ENCODE data around the gene PRMT7. TPM values are rescaled to one million over a fixed set of nuclear protein-coding genes. Genes with fewer than 3 reads are reported as not detected.

Gene PRMT7
- total and polyA plus RNA-seq, 2 donors (not counting 1 experiment from before 2014, with no cell fraction given), result 76.9 to 80.4 TPM

GRCh38 chr16:68360956-68361355 is 50.1 kb downstream of the PRMT7 start:
- Histone ChIP-seq H3K27ac (ENCODE audit: low read length in 2 of 2) (no peak overlapping the region), H3K4me1 (ENCODE audit: control insufficient read depth in 2 of 2, insufficient read depth in 2 of 2, low read length in 2 of 2) (peaks cover 20 to 26% of the 10 kb centered on the region in 2 donors), H2AFZ (ENCODE audit: insufficient read depth, low read depth, low read length, poor library complexity, severe bottlenecking) (no peak overlapping the region), H3K36me3 (replicated peaks in 1 of 2; ENCODE audit: control extremely low read depth in 1 of 2, control insufficient read depth in 1 of 2, extremely low read depth in 1 of 2, insufficient read depth in 2 of 2, low read length in 1 of 2) (peaks cover 0 to 21% of the 10 kb centered on the region in 2 experiments), H3K79me2 (ENCODE audit: control insufficient read depth, insufficient read depth, low read length) (no peaks in the 10 kb centered on the region), H4K20me1 (ENCODE audit: control insufficient read depth, insufficient read depth, low read length, poor library complexity, severe bottlenecking) (no peaks in the 10 kb centered on the region), H3K27me3 (replicated peaks in 1 of 4; ENCODE audit: control extremely low read depth in 1 of 4, control insufficient read depth in 3 of 4, insufficient read depth in 4 of 4, low read length in 3 of 4) (no peaks in the 10 kb centered on the region), H3K4me2 (replicated peaks; ENCODE audit: low read depth, low read length, poor library complexity, severe bottlenecking) (no peak overlapping the region), H3K9ac (ENCODE audit: low read length) (no peak overlapping the region), H3K9me3 (ENCODE audit: control extremely low read depth in 1 of 3, control insufficient read depth in 2 of 3, insufficient read depth in 1 of 3, low read length in 2 of 3) (peaks cover 0 to 3% (median 0%) of the 10 kb centered on the region in 3 donors), H3K4me3 (ENCODE audit: control extremely low read depth in 1 of 5, extremely low read depth in 1 of 5, insufficient read depth in 1 of 5, low read depth in 2 of 5, low read length in 4 of 5) (no peak overlapping the region)
- Mint-ChIP-seq H3K9me3 (ENCODE audit: insufficient read depth) (no peaks in the 10 kb centered on the region), H3K4me3 (no peak overlapping the region), H3K27ac (no peak overlapping the region), H3K4me1 (peaks cover 24% of the 10 kb centered on the region), H3K27me3 (no peaks in the 10 kb centered on the region)
- TF ChIP-seq CTCF (IDR thresholded peaks at IDR 0.05) (no peak), EZH2 (IDR thresholded peaks at IDR 0.05; ENCODE audit: borderline replicate concordance, insufficient read depth, low read depth, low read length, poor library complexity, severe bottlenecking) (no peak)
- CTCF ChIA-PET, result interaction anchor here (1.4 kb wide), 1 partner anchor 150 kb away, joined by 4 read pairs; no protein-coding TSS in a partner anchor
- 90% methylated on average over 14 of the region's 14 CpGs for WGBS (ENCODE audit: insufficient coverage)
- POLR2A ChIA-PET, result no interaction called here
- ATAC-seq (ENCODE audit: low read depth) (no peak), DNase-seq (no peak)
- intact Hi-C loops (cut with micrococcal nuclease), result no loop called here

- CTCF ChIA-PET, result interaction anchor here (1.4 kb wide), 1 partner anchor 149 kb away, joined by 4 read pairs; no protein-coding TSS in a partner anchor
- intact Hi-C loops (cut with micrococcal nuclease), result no loop called here
- no peaks in the 10 kb centered on the region for H3K9me3 Mint-ChIP-seq (ENCODE audit: insufficient read depth)
- peaks cover 24% of the 10 kb centered on the region for H3K4me1 Mint-ChIP-seq
- H3K27me3 Mint-ChIP-seq, result peaks cover 3% of the 10 kb centered on the region
- Histone ChIP-seq H4K20me1 (ENCODE audit: control insufficient read depth, insufficient read depth, low read length, poor library complexity, severe bottlenecking) (no peaks in the 10 kb centered on the region), H3K79me2 (ENCODE audit: control insufficient read depth, insufficient read depth, low read length) (no peaks in the 10 kb centered on the region), H3K36me3 (replicated peaks in 1 of 2; ENCODE audit: control extremely low read depth in 1 of 2, control insufficient read depth in 1 of 2, extremely low read depth in 1 of 2, insufficient read depth in 2 of 2, low read length in 1 of 2) (peaks cover 0 to 21% of the 10 kb centered on the region in 2 experiments), H3K4me3 (ENCODE audit: control extremely low read depth in 1 of 5, extremely low read depth in 1 of 5, insufficient read depth in 1 of 5, low read depth in 2 of 5, low read length in 4 of 5) (no peak overlapping the region), H3K27ac (ENCODE audit: low read length in 2 of 2) (no peak overlapping the region), H3K4me2 (replicated peaks; ENCODE audit: low read depth, low read length, poor library complexity, severe bottlenecking) (no peak overlapping the region), H3K4me1 (ENCODE audit: control insufficient read depth in 2 of 2, insufficient read depth in 2 of 2, low read length in 2 of 2) (peaks cover 15 to 21% of the 10 kb centered on the region in 2 donors), H3K9ac (ENCODE audit: low read length) (no peak overlapping the region), H3K27me3 (replicated peaks in 1 of 4; ENCODE audit: control extremely low read depth in 1 of 4, control insufficient read depth in 3 of 4, insufficient read depth in 4 of 4, low read length in 3 of 4) (no peaks in the 10 kb centered on the region), H2AFZ (ENCODE audit: insufficient read depth, low read depth, low read length, poor library complexity, severe bottlenecking) (no peak overlapping the region), H3K9me3 (ENCODE audit: control extremely low read depth in 1 of 3, control insufficient read depth in 2 of 3, insufficient read depth in 1 of 3, low read length in 2 of 3) (peaks cover 0 to 3% (median 0%) of the 10 kb centered on the region in 3 donors)
- POLR2A ChIA-PET, result no interaction called here
- TF ChIP-seq CTCF (IDR thresholded peaks at IDR 0.05) (no peak), EZH2 (IDR thresholded peaks at IDR 0.05; ENCODE audit: borderline replicate concordance, insufficient read depth, low read depth, low read length, poor library complexity, severe bottlenecking) (no peak)
- no peak for ATAC-seq (ENCODE audit: low read depth)
- no peak overlapping the region for H3K4me3 Mint-ChIP-seq
- DNase-seq, result no peak
- H3K27ac Mint-ChIP-seq, result no peak overlapping the region
- WGBS (ENCODE audit: insufficient coverage), result 97% methylated on average over 16 of the region's 16 CpGs
Measured at GRCh38 chr16:68361485-68361884, 50.7 kb downstream of the PRMT7 start.
